H9 (cell line): ENCODE results near the gene ZNF526. TPM values are rescaled to one million over a fixed set of nuclear protein-coding genes. Genes with fewer than 3 reads are reported as not detected.

Experiments
- DNase-seq: peaks from one replicate; pipeline ENCODE4 v3.0.0-alpha.2; 2017
- H2AFZ ChIP-seq: one replicate; pipeline ENCODE4 v1.6.1; 2013; ENCODE audit warnings: mild to moderate bottlenecking, low read length, control low read depth, moderate library complexity
- H2AK5ac ChIP-seq: 2 replicates; pipeline ENCODE4 v1.6.1; 2013; ENCODE audit warnings: low read length, control low read depth, mixed read lengths; ENCODE audit not compliant: insufficient read length
- H2BK120ac ChIP-seq: one replicate; pipeline ENCODE4 v1.6.1; 2013; ENCODE audit warnings: low read depth, mild to moderate bottlenecking, low read length, control low read depth, inconsistent platforms; ENCODE audit not compliant: poor library complexity, severe bottlenecking
- H2BK12ac ChIP-seq: 2 replicates; pipeline ENCODE4 v1.6.1; 2013; ENCODE audit warnings: low read length, control low read depth, mixed read lengths, low read depth; ENCODE audit not compliant: insufficient read length
- H2BK15ac ChIP-seq: 2 replicates; pipeline ENCODE4 v1.6.1; 2013; ENCODE audit warnings: low read depth, low read length, control low read depth
- H2BK20ac ChIP-seq: one replicate; pipeline ENCODE4 v1.6.1; 2013; ENCODE audit warnings: low read depth, mild to moderate bottlenecking, low read length, control low read depth, inconsistent platforms; ENCODE audit not compliant: poor library complexity, severe bottlenecking
- H2BK5ac ChIP-seq: 2 replicates; pipeline ENCODE4 v1.6.1; 2013; ENCODE audit warnings: low read length, control low read depth, mixed read lengths; ENCODE audit not compliant: insufficient read length
- H3K14ac ChIP-seq: 2 replicates; pipeline ENCODE4 v1.6.1; 2013; ENCODE audit warnings: low read length, control low read depth; ENCODE audit not compliant: insufficient read depth
- H3K18ac ChIP-seq: 2 replicates; pipeline ENCODE4 v1.6.1; 2013; ENCODE audit warnings: low read depth, mild to moderate bottlenecking, mixed read lengths, low read length, control low read depth; ENCODE audit not compliant: insufficient read length
- H3K23ac ChIP-seq: 2 replicates; pipeline ENCODE4 v1.6.1; 2013; ENCODE audit warnings: low read length, control low read depth, mixed read lengths, low read depth; ENCODE audit not compliant: insufficient read length
- H3K23me2 ChIP-seq: 2 replicates; pipeline ENCODE4 v1.6.1; 2013; ENCODE audit warnings: low read depth, mild to moderate bottlenecking, mixed read lengths, low read length, control low read depth; ENCODE audit not compliant: insufficient read length, poor library complexity, severe bottlenecking
- H3K27ac ChIP-seq: 2 replicates; pipeline ENCODE4 v1.5.1; 2013; ENCODE audit warnings: low read length, control low read depth, mixed read lengths, low read depth; ENCODE audit not compliant: insufficient read length
- H3K27me3 ChIP-seq: 2 replicates; pipeline ENCODE4 v1.6.1; 2013; ENCODE audit warnings: low read length, control low read depth, inconsistent platforms; ENCODE audit not compliant: insufficient read depth
- H3K4ac ChIP-seq: 2 replicates; pipeline ENCODE4 v1.6.1; 2013; ENCODE audit warnings: low read depth, mild to moderate bottlenecking, control low read depth, inconsistent platforms, low read length, moderate library complexity
- H3K4me1 ChIP-seq: 2 replicates; pipeline ENCODE4 v1.6.1; 2013; ENCODE audit warnings: low read length, control low read depth, inconsistent platforms; ENCODE audit not compliant: insufficient read depth
- H3K4me2 ChIP-seq: 2 replicates; pipeline ENCODE4 v1.6.1; 2013; ENCODE audit warnings: low read length, control low read depth, mixed read lengths; ENCODE audit not compliant: insufficient read length, insufficient read depth
- H3K56ac ChIP-seq: 2 replicates; pipeline ENCODE4 v1.6.1; 2013; ENCODE audit warnings: low read depth, mild to moderate bottlenecking, mixed read lengths, low read length, control low read depth; ENCODE audit not compliant: insufficient read length
- H3K79me1 ChIP-seq: 2 replicates; pipeline ENCODE4 v1.6.1; 2013; ENCODE audit warnings: low read depth, mild to moderate bottlenecking, moderate library complexity, low read length, control low read depth, inconsistent platforms; ENCODE audit not compliant: insufficient read depth, poor library complexity, severe bottlenecking
- H3K79me2 ChIP-seq: 2 replicates; pipeline ENCODE4 v1.6.1; 2013; ENCODE audit warnings: low read length, control low read depth, inconsistent platforms; ENCODE audit not compliant: insufficient read depth
- H3K9ac ChIP-seq: 2 replicates; pipeline ENCODE4 v1.6.1; 2013; ENCODE audit warnings: low read length, control low read depth, mixed read lengths; ENCODE audit not compliant: insufficient read length; ENCODE audit errors: extremely low read depth
- H3K9me3 ChIP-seq: one replicate; pipeline ENCODE4 v1.6.1; 2013; ENCODE audit warnings: low read depth, low read length, inconsistent platforms; ENCODE audit not compliant: control insufficient read depth
- H3T11ph ChIP-seq: one replicate; pipeline ENCODE4 v1.6.1; 2013; ENCODE audit warnings: mild to moderate bottlenecking, low read length, control low read depth, inconsistent platforms
- H4K20me1 ChIP-seq: one replicate; pipeline ENCODE4 v1.6.1; 2013; ENCODE audit not compliant: control insufficient read depth, insufficient read length, insufficient read depth
- H4K5ac ChIP-seq: 2 replicates; pipeline ENCODE4 v1.6.1; 2013; ENCODE audit warnings: low read depth, mild to moderate bottlenecking, mixed read lengths, low read length, control low read depth; ENCODE audit not compliant: insufficient read length
- H4K8ac ChIP-seq: replicated peaks from 2 replicates; pipeline ENCODE4 v1.6.1; 2013; ENCODE audit warnings: low read length, control low read depth, mixed read lengths, low read depth; ENCODE audit not compliant: insufficient read length
- H4K91ac ChIP-seq: 2 replicates; pipeline ENCODE4 v1.6.1; 2013; ENCODE audit warnings: low read depth, mild to moderate bottlenecking, moderate library complexity, mixed read lengths, low read length, control low read depth; ENCODE audit not compliant: insufficient read length
- H3K27ac Mint-ChIP-seq, 3 experiments: 2 replicates in 2 of 3; 3 replicates in 1 of 3; pipeline ENCODE4 v1.8.0; 2020 to 2021; ENCODE audit warnings: mixed read lengths in 3 of 3, mild to moderate bottlenecking in 1 of 3, moderate library complexity in 1 of 3
- H3K27me3 Mint-ChIP-seq: 2 replicates; pipeline ENCODE4 v1.8.0; 2021; ENCODE audit warnings: low read depth, mild to moderate bottlenecking, moderate library complexity, mixed read lengths
- H3K36me3 Mint-ChIP-seq, 3 experiments: 2 replicates in 2 of 3; 3 replicates in 1 of 3; pipeline ENCODE4 v1.8.0; 2020 to 2021; ENCODE audit warnings: low read depth in 3 of 3, mixed read lengths in 3 of 3; ENCODE audit not compliant: insufficient read depth in 1 of 3
- H3K4me1 Mint-ChIP-seq, 2 experiments: 2 replicates each; pipeline ENCODE4 v1.8.0; 2020; ENCODE audit warnings: mixed read lengths in 2 of 2
- H3K4me3 Mint-ChIP-seq, 2 experiments: 2 replicates in 1 of 2; 3 replicates in 1 of 2; pipeline ENCODE4 v1.8.0; 2020 to 2021; ENCODE audit warnings: mild to moderate bottlenecking in 2 of 2, mixed read lengths in 2 of 2, moderate library complexity in 1 of 2
- H3K9me3 Mint-ChIP-seq, 2 experiments: 2 replicates in 1 of 2; 3 replicates in 1 of 2; pipeline ENCODE4 v1.8.0; 2020; ENCODE audit warnings: mild to moderate bottlenecking in 2 of 2, mixed read lengths in 2 of 2, moderate library complexity in 1 of 2
- CTCF ChIP-seq: fragments of 200-600 bp; sonication (generic); conservative IDR thresholded peaks from 3 replicates; pipeline ENCODE4 v1.8.0; 2021; ENCODE audit warnings: antibody characterized with exemption, mild to moderate bottlenecking
- WGBS: extraction: QIAGEN DNeasy Blood & Tissue Kit; methylation state at CpG from one replicate; pipeline ENCODE4 v1.1.7; 2013; ENCODE audit warnings: missing lambda C conversion rate, low lambda C conversion rate, mixed read lengths; ENCODE audit not compliant: insufficient read length; ENCODE audit errors: extremely low coverage; 5-methylcytosine and 5-hydroxymethylcytosine counted together
- total RNA-seq: library from RNA; stranded (reverse); gene quantifications from 2 replicates; pipeline ENCODE4 v1.2.1, GENCODE V29; 2021

The ZNF526 gene
- total RNA-seq, 1 experiment from 2014 or later = 20.5 TPM

DNA sequence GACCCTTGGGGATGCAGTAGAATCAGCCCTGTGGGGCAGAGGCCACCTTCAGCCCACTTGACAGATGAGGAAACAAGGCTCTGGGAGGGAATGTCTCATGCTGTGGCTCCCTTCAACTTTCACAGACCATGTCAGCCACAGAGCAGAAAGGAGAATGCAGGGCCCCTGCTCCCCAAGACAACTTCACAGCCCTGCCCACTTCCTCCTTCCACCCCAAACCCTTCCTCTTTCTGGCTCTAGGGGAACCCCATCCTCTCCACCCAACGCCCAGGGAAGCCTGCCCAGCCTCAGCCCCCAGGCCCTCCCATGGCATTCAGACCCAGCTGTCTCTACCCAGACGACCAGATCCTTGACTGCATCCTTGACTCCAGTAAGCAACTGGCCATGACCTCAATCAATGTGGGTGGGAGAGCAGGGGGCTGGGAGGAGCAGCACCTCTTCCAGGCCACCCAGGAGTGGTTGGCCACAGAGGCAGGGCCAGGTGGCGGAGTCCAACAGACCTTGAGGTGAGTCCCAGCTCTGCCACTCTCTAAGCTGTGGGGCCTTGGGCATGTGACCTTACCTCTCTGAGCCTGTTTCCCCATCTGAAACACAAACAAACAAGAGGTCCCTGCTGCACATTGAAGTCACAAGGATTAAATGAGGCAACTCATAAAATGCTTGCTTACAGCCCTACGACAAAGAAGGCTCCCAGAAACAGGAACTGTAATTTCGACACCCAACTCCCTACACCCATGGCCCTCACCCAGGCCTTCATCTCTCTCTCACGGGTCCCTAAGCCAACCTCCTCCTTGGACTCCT lies 18.4 kb upstream of the ZNF526 start:
- Histone ChIP-seq H3T11ph (no peak overlapping the region), H3K4me1 (peaks cover 4% of the 10 kb centered on the region; the same call in 1 of the 2 replicates), H3K56ac (no peak overlapping the region), H4K5ac (no peak overlapping the region), H4K20me1 (no peaks in the 10 kb centered on the region), H3K4me2 (no peak overlapping the region), H2BK15ac (no peak overlapping the region), H3K27me3 (no peaks in the 10 kb centered on the region), H3K79me1 (peaks cover 4% of the 10 kb centered on the region), H2BK20ac (no peak overlapping the region), H2AK5ac (no peak overlapping the region), H3K79me2 (peaks cover 6% of the 10 kb centered on the region; the same call in 1 of the 2 replicates), H2BK12ac (no peak overlapping the region), H2AFZ (no peak overlapping the region), H3K9ac (no peak overlapping the region), H3K23ac (no peak overlapping the region), H4K91ac (no peak overlapping the region), H4K8ac (no peak overlapping the region), H3K18ac (no peak overlapping the region), H2BK5ac (no peak overlapping the region), H2BK120ac (no peak overlapping the region), H3K4ac (no peak overlapping the region), H3K23me2 (peaks cover 2% of the 10 kb centered on the region), H3K27ac (no peak overlapping the region), H3K14ac (no peak overlapping the region), H3K9me3 (no peaks in the 10 kb centered on the region)
- Mint-ChIP-seq H3K4me3 (no peak overlapping the region), H3K27ac (peak overlapping the region; percentile 50 to 59 (median 55); a peak in 4 of 7 replicates), H3K36me3 (peaks cover 50 to 89% (median 85%) of the 10 kb centered on the region in 3 experiments), H3K4me1 (peaks cover 43 to 62% of the 10 kb centered on the region in 2 experiments), H3K27me3 (no peaks in the 10 kb centered on the region), H3K9me3 (no peaks in the 10 kb centered on the region; a peak in 1 of 5 replicates)
- no peak for DNase-seq
- no CpG with 5 or more reads among the region's 6 CpGs for WGBS
- TF ChIP-seq CTCF = no peak
